Caco-2 (cell line): ENCODE measurements around the gene MLPH. TPM values are rescaled to one million over a fixed set of nuclear protein-coding genes. Genes with fewer than 3 reads are reported as not detected.

Experiments
- BruUV-seq: library from RNA; stranded (reverse); fragments of 400-500 nt; replicated peaks from 2 replicates; lab custom pipeline; 2021; lab: Mats Ljungman, UMichigan
- CTCF ChIA-PET: fragments of 300-600 bp; sonication (Branson Sonifier 250); formaldehyde crosslinking; loops from one replicate; lab custom pipeline; 2022; ENCODE audit warnings: antibody characterized with exemption; lab: Charles Lee
- POLR2A ChIA-PET: fragments of 300-600 bp; sonication (Branson Sonifier 250); formaldehyde crosslinking; loops from one replicate; lab custom pipeline; 2022; ENCODE audit warnings: antibody characterized with exemption; lab: Charles Lee
- DNase-seq, 2 experiments: peaks; one replicate each; pipeline versions ENCODE4 v3.0.0 to v3.0.0-alpha.2; 2020 to 2022
- H3K27me3 ChIP-seq: replicated peaks from 2 replicates; pipeline ENCODE4 v1.6.0; 2011; ENCODE audit warnings: low read length; ENCODE audit not compliant: control insufficient read depth, insufficient read depth
- H3K36me3 ChIP-seq: 2 replicates; pipeline ENCODE4 v1.5.1; 2011; ENCODE audit warnings: low read length; ENCODE audit not compliant: control insufficient read depth, insufficient read depth
- H3K4me1 ChIP-seq: fragments of 250-450 bp; sonication (Bioruptor Pico); 2 replicates; pipeline ENCODE4 v1.5.1; 2020; ENCODE audit warnings: mild to moderate bottlenecking
- H3K4me3 ChIP-seq: 2 replicates; pipeline ENCODE4 v1.5.1; 2011; ENCODE audit warnings: low read depth, mild to moderate bottlenecking, control low read depth, low read length
- H3K9me3 ChIP-seq: fragments of 250-450 bp; sonication (Bioruptor Pico); 2 replicates; pipeline ENCODE4 v1.5.1; 2020; ENCODE audit warnings: mild to moderate bottlenecking, moderate library complexity
- H3K27ac Mint-ChIP-seq: one replicate; pipeline ENCODE4 v1.8.0; 2022; ENCODE audit warnings: mixed read lengths; ENCODE audit not compliant: unreplicated experiment
- H3K27me3 Mint-ChIP-seq: one replicate; pipeline ENCODE4 v1.8.0; 2022; ENCODE audit warnings: mixed read lengths; ENCODE audit not compliant: insufficient read depth, unreplicated experiment
- H3K36me3 Mint-ChIP-seq: one replicate; pipeline ENCODE4 v1.8.0; 2022; ENCODE audit warnings: mild to moderate bottlenecking, mixed read lengths; ENCODE audit not compliant: insufficient read depth, unreplicated experiment
- H3K4me1 Mint-ChIP-seq: one replicate; pipeline ENCODE4 v1.8.0; 2022; ENCODE audit warnings: low read depth, mixed read lengths; ENCODE audit not compliant: unreplicated experiment
- H3K4me3 Mint-ChIP-seq: one replicate; pipeline ENCODE4 v1.8.0; 2022; ENCODE audit warnings: mild to moderate bottlenecking, moderate library complexity, mixed read lengths; ENCODE audit not compliant: unreplicated experiment
- H3K9me3 Mint-ChIP-seq: one replicate; pipeline ENCODE4 v1.8.0; 2022; ENCODE audit warnings: mixed read lengths; ENCODE audit not compliant: unreplicated experiment
- intact Hi-C: fragments of 100-400 bp; cut with micrococcal nuclease; formaldehyde crosslinking; loops from one replicate; pipeline ENCODE4 v1.10.0; 2022; ENCODE audit not compliant: unreplicated experiment
- total RNA-seq: library from RNA; stranded (reverse); gene quantifications from 2 replicates; pipeline ENCODE4 v1.2.3, GENCODE V29; 2022
- TF ChIP-seq, protein P1 (sequence below), 2 experiments: fragments of 200-600 bp in 1 of 2; IDR thresholded peaks; 1 replicate in 1 of 2; 2 replicates in 1 of 2; pipeline versions ENCODE4 v1.5.1 to v1.8.0; 2011 to 2022; ENCODE audit warnings: antibody characterized with exemption in 1 of 2, control low read depth in 1 of 2, inconsistent platforms in 1 of 2, low read depth in 1 of 2, low read length in 1 of 2, mild to moderate bottlenecking in 1 of 2, moderate library complexity in 1 of 2; ENCODE audit not compliant: insufficient read depth in 1 of 2, severe bottlenecking in 1 of 2, unreplicated experiment in 1 of 2

The MLPH gene
- total RNA-seq, 1 experiment from 2014 or later, result not detected

DNA sequence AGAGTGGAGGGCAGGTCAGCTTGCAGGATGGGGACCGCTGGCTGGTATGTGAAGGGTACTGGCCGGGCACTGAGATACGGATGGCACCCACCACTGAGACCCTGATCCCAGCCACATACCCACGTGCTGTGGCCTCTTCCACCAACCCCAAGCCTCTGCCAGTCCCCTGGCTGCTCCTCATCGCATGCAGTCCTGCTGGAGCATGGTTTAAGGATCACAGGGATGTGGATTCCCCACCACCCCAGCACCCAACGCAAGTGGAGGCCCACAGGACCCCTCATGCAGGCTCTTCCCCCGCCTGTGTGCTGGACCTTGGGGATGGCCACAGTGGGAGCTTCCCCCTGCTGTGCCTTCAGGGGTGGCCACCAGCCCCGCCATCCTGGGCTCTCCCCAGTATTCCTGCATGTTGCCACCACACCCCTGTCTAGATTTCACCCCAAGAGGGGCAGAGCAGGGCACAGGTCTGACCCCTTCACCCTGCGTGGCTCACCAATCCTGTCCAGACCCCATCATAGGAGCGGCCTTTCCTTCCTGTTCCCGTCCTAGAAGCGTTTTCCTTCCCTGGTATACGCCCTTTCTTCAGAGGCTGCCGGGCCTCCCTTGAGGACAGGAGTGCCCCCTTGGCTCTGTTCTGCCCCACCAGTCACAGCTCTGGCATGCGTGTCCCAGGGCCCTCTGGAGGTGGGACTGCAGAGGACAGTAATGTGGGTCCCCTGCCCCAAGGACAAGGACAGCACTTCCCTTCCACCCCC lies 18.3 kb downstream of the MLPH start:
- H3K36me3 ChIP-seq, result no peaks in the 10 kb centered on the region
- BruUV-seq, result no TSS peak
- ChIA-PET POLR2A (no interaction called here), CTCF (no interaction called here)
- Mint-ChIP-seq H3K27ac (peak overlapping the region; percentile 22), H3K27me3 (no peaks in the 10 kb centered on the region), H3K4me1 (no peaks in the 10 kb centered on the region), H3K4me3 (no peak overlapping the region), H3K9me3 (no peaks in the 10 kb centered on the region), H3K36me3 (no peaks in the 10 kb centered on the region)
- no peaks in the 10 kb centered on the region for H3K9me3 ChIP-seq
- no peak for DNase-seq
- no peak overlapping the region for H3K4me3 ChIP-seq
- H3K4me1 ChIP-seq, result no peaks in the 10 kb centered on the region
- no peaks in the 10 kb centered on the region for H3K27me3 ChIP-seq
- intact Hi-C loops, result no loop called here
- TF ChIP-seq, protein P1, sequence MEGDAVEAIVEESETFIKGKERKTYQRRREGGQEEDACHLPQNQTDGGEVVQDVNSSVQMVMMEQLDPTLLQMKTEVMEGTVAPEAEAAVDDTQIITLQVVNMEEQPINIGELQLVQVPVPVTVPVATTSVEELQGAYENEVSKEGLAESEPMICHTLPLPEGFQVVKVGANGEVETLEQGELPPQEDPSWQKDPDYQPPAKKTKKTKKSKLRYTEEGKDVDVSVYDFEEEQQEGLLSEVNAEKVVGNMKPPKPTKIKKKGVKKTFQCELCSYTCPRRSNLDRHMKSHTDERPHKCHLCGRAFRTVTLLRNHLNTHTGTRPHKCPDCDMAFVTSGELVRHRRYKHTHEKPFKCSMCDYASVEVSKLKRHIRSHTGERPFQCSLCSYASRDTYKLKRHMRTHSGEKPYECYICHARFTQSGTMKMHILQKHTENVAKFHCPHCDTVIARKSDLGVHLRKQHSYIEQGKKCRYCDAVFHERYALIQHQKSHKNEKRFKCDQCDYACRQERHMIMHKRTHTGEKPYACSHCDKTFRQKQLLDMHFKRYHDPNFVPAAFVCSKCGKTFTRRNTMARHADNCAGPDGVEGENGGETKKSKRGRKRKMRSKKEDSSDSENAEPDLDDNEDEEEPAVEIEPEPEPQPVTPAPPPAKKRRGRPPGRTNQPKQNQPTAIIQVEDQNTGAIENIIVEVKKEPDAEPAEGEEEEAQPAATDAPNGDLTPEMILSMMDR (IDR thresholded peaks at IDR 0.05; ENCODE audit: insufficient read depth in 1 of 2, low read depth in 1 of 2, low read length in 1 of 2, severe bottlenecking in 1 of 2, unreplicated experiment in 1 of 2), result no peak

DNA sequence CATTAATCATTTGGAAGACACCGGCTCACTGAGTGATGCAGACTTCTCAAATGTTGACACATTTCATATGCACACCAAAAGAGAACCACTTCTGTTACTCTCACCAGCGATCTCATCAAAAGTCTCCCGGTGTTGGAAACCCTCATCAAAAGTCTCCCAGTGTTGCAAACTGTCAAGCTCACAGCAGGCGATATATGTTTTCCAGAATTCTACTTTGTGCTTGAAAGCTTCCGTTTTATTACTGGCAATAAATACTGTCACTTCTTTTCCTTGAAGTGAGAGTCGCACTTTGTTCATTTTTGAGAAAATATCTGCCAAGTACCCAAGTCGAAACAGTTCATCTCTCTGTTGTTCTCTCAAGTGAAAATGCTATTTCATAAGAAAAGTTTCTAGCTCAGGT lies 20.5 kb downstream of the MLPH start:
- H3K4me1 Mint-ChIP-seq, result no peaks in the 10 kb centered on the region
- no peak for DNase-seq
- intact Hi-C loops, result no loop called here
- Histone ChIP-seq H3K4me3 (no peak overlapping the region), H3K9me3 (no peaks in the 10 kb centered on the region), H3K4me1 (no peaks in the 10 kb centered on the region), H3K27me3 (no peaks in the 10 kb centered on the region), H3K36me3 (no peaks in the 10 kb centered on the region)
- H3K27me3 Mint-ChIP-seq, result no peaks in the 10 kb centered on the region
- no TSS peak for BruUV-seq
- no peak overlapping the region for H3K27ac Mint-ChIP-seq
- H3K9me3 Mint-ChIP-seq, result no peaks in the 10 kb centered on the region
- POLR2A ChIA-PET, result no interaction called here
- CTCF ChIA-PET, result interaction anchor here (0.7 to 0.9 kb wide), 2 partner anchors 39 to 64 kb away, joined by 3 to 5 read pairs; no protein-coding TSS in a partner anchor
- no peaks in the 10 kb centered on the region for H3K36me3 Mint-ChIP-seq
- H3K4me3 Mint-ChIP-seq, result no peak overlapping the region
- TF ChIP-seq, protein P1 (IDR thresholded peaks at IDR 0.05; ENCODE audit: insufficient read depth in 1 of 2, low read depth in 1 of 2, low read length in 1 of 2, severe bottlenecking in 1 of 2, unreplicated experiment in 1 of 2), result no peak

DNA sequence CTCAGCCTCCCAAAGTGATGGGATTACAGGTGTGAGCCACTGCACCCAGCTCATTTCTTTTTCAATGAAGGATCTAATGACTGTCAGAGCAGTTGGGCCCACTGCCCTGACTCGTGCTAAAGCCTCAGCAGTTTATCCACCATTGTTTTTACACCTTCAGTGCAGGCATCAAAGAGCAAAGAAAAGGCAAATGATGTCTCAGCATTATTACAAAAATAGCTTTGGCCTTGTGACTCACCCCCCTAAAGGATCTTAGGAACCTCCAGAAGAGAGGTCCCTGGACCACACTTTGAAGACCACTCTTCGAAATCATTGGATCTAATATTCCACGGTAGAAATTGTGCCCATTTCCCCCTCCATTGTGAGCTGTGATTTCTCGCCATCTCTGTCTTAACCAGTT lies 21.3 kb downstream of the MLPH start:
- TF ChIP-seq, protein P1 (IDR thresholded peaks at IDR 0.05; ENCODE audit: insufficient read depth in 1 of 2, low read depth in 1 of 2, low read length in 1 of 2, severe bottlenecking in 1 of 2, unreplicated experiment in 1 of 2), result no peak
- Mint-ChIP-seq H3K4me3 (no peak overlapping the region), H3K27ac (no peak overlapping the region), H3K4me1 (no peaks in the 10 kb centered on the region), H3K9me3 (no peaks in the 10 kb centered on the region), H3K36me3 (no peaks in the 10 kb centered on the region), H3K27me3 (no peaks in the 10 kb centered on the region)
- H3K4me3 ChIP-seq, result no peak overlapping the region
- ChIA-PET CTCF (interaction anchor here (5.5 kb wide), 1 partner anchor 64 kb away, joined by 131 read pairs; no protein-coding TSS in a partner anchor), POLR2A (no interaction called here)
- intact Hi-C loops, result no loop called here
- H3K36me3 ChIP-seq, result no peaks in the 10 kb centered on the region
- BruUV-seq, result no TSS peak
- no peak for DNase-seq
- no peaks in the 10 kb centered on the region for H3K4me1 ChIP-seq
- no peaks in the 10 kb centered on the region for H3K27me3 ChIP-seq
- H3K9me3 ChIP-seq, result no peaks in the 10 kb centered on the region
